Hepatocyte (in vitro differentiated cells): ENCODE data around the gene TRIM9.

ENCODE experiments used
- CTCF ChIP-seq: fragments of 200-600 bp; sonication (generic); IDR thresholded peaks from 2 replicates; pipeline ENCODE4 v1.5.1; 2016; ENCODE audit warnings: antibody characterized with exemption, mild to moderate bottlenecking; ENCODE audit not compliant: poor library complexity
- EZH2 ChIP-seq: fragments of 200-600 bp; sonication (generic); IDR thresholded peaks from 2 replicates; pipeline ENCODE4 v1.6.1; 2016; ENCODE audit warnings: antibody characterized with exemption, mild to moderate bottlenecking, borderline replicate concordance
- EZH2phosphoT487 ChIP-seq: fragments of 200-600 bp; sonication (generic); IDR thresholded peaks from one replicate; pipeline ENCODE4 v1.6.1; 2018; ENCODE audit warnings: antibody characterized with exemption, mild to moderate bottlenecking, low read depth, moderate library complexity; ENCODE audit not compliant: unreplicated experiment, severe bottlenecking

GRCh38 chr14:51008446-51008845, 86.5 kb downstream of the TRIM9 start:
- no peak for TF ChIP-seq CTCF
- TF ChIP-seq EZH2phosphoT487, result no peak
- no peak for TF ChIP-seq EZH2
